GM19193 (cell line): ENCODE measurements around the gene WDR5B.

Experiments
- POLR2A ChIP-seq: IDR thresholded peaks from 4 replicates; pipeline ENCODE4 v1.6.1; 2011; ENCODE audit not compliant: insufficient read depth, insufficient read length; ENCODE audit errors: extremely low read depth

The WDR5B gene

GRCh38 chr3:122389892-122390291 lies 26.0 kb downstream of the WDR5B start:
- no peak for TF ChIP-seq POLR2A

DNA sequence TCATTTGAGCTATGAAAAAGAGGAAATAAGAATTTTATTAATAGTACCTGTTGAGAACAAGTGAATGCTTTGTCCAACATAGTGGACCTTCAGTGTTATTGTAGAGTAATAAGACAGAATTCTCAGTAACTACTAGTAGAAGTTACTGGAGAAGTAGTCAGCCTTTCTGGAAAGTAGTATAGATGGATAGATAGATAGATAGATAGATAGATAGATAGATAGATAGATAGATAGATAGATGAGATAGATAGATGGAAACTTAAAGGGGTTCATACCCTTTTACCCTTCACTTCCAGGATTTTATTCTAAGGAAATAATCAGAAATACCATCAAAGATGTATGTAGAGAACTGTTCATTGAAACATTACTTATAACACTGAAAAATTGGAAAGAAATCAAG lies 26.7 kb downstream of the WDR5B start:
- no peak for TF ChIP-seq POLR2A

DNA sequence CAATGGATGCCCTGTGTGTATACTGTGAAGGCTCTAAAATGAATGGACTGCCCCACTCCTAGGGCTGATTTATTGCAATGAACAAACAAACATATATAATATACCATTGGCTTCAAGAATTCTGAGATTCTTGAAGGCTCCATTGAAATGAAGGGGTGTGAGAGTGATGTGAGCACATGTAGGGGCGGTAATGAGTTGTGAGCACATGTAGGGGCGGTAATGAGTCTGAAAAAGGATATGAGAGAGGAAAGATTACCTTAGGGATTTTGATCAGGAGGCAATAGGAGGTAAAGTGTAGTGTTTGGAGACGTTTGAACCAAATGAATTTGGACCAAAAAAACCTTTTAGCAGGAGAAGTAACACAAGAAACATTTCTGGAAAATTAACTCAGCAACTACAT lies 28.2 kb downstream of the WDR5B start:
- TF ChIP-seq POLR2A: no peak

- peak; percentile 90 for TF ChIP-seq POLR2A
Measured at GRCh38 chr3:122383771-122384697, 31.8 kb downstream of the WDR5B start, which contains the start of gene FAM162A. TSS of gene FAM162A (plus strand) at chr3:122384182. CDS start at chr3:122384266, 84 bp downstream.

GRCh38 chr3:122382888-122383666 lies 32.8 kb downstream of the WDR5B start, which contains the start of gene MIX23:
TSS of gene MIX23 (minus strand) at chr3:122383231. CDS start at chr3:122383224, 7 bp downstream.
- peak; percentile 81 for TF ChIP-seq POLR2A

DNA sequence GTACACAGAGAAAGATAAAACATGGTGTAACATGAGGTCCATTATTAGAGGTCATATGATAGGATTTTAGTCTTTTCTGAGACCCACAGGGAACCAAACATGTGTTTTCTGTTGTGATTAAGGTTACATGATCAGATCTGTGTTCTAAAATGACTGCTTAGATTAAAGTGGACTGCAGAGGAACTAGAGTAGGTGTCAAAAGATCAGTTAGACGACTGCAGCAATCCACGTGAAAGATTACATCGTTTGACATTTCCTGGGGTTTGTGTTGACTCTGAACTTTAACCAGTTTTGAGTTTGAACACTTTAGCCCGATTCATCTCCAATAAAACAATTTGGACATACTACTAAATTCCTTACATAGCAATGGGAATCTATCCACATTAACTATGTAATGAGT lies 37.9 kb downstream of the WDR5B start:
- TF ChIP-seq POLR2A: no peak

DNA sequence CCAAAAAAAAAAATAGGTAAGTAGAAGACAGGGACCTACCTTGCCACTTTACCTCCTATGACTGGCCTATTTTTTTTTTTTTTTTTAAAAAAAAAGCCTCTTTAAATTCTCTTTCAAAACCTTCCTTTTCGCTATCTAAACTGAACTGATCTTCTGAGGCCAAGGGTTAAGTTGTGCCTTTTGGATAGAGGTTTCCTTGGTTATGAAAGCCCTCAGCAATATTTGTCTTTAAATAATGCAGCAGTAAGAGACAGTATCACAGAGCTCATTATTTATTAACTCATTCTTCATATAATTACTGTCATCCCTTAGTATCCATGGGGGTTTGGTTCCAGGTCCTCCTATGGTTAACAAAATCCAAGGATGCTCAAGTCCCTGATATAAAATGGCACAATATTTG lies 41.8 kb downstream of the WDR5B start:
- no peak for TF ChIP-seq POLR2A

DNA sequence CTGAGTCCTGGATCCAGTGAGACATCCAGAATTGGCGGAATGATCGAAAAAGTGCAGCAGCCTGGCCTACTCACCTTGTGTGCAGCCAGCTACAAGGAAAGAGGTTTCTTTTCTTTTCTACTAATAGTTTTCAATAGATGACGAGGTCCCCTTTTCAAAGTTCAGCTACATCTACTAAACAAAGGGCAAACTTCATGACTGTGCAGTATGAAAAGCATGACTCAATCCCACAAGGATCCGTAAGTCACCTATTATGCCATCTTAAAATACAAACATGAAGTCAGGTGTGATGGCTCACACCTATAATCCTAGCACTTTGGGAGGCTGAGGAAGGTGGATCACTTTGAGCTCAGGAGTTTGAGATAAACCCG lies 49.5 kb downstream of the WDR5B start:
- TF ChIP-seq POLR2A: no peak

DNA sequence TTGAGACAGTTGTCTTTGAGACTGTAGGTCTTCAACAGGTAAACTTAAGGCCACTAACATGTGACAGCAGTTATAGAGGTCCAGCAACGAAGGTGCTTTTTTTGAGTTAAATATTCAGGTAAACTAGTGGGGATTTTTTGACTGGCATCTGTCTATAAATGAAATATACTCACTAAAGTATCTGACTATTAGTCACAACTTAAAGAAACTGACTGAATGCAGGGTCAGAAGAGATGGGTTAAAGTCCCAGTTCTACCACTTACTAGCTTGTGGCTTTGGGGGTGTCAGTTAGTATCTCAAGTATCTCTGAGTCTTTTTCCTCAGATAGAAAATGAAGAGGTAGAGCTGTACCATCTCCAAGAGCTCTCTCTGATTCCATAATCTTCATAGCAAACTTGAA lies 50.8 kb downstream of the WDR5B start:
- no peak for TF ChIP-seq POLR2A

GRCh38 chr3:122364490-122364889 lies 51.4 kb downstream of the WDR5B start:
- no peak for TF ChIP-seq POLR2A
